HepG2 (cell line): ENCODE measurements around the gene SETD1B. TPM values are rescaled to one million over a fixed set of nuclear protein-coding genes. Genes with fewer than 3 reads are reported as not detected.

ENCODE experiments used
- ATAC-seq: fragments of 200-7000 bp; cut with Tn5 transposase; 3 replicates; pipeline ENCODE4 v1.9.1; 2020; ENCODE audit warnings: mild to moderate bottlenecking, moderate library complexity
- BruUV-seq: library from RNA; stranded (reverse); fragments of 400-500 nt; replicated peaks from 2 replicates; lab custom pipeline; 2021; lab: Mats Ljungman, UMichigan
- CTCF ChIA-PET: fragments of 300-600 bp; formaldehyde crosslinking; extraction: SDS; loops from one replicate; lab custom pipeline; 2021; ENCODE audit warnings: low total read pairs, inconsistent platforms, low intra/inter-chr PET ratio; lab: Yijun Ruan, JAX
- POLR2A ChIA-PET: fragments of 350-600 bp; sonication (Branson Sonifier 250); formaldehyde crosslinking; loops from one replicate; lab custom pipeline; 2020; ENCODE audit warnings: antibody characterized with exemption, inconsistent platforms; lab: Yijun Ruan, JAX
- DNase-seq: peaks from one replicate; pipeline ENCODE4 v3.0.0-alpha.2; 2015; ENCODE audit warnings: low spot score
- FAIRE-seq: peaks from 3 replicates; lab custom pipeline; 2011; peaks lifted over from hg19 to GRCh38; lab: Jason Lieb, UNC
- H2AFZ ChIP-seq: one replicate; pipeline ENCODE4 v1.6.1; 2011; ENCODE audit warnings: low read length, inconsistent platforms
- H3K27ac ChIP-seq: fragments of 300-600 bp; 3 replicates; pipeline ENCODE4 v1.8.0; 2011; ENCODE audit warnings: mixed run types, mild to moderate bottlenecking, mixed read lengths, low read length, inconsistent platforms; ENCODE audit not compliant: insufficient read depth; ENCODE audit errors: extremely low read length
- H3K27me3 ChIP-seq, 2 experiments: fragments of 200-600 bp in 1 of 2; 2 replicates in 1 of 2; 3 replicates in 1 of 2; pipeline versions ENCODE4 v1.6.0 to v1.8.0; 2011; ENCODE audit warnings: low read length in 2 of 2, mild to moderate bottlenecking in 2 of 2, moderate library complexity in 2 of 2, inconsistent platforms in 1 of 2; ENCODE audit not compliant: insufficient read depth in 2 of 2, control insufficient read depth in 1 of 2
- H3K36me3 ChIP-seq, 2 experiments: fragments of 200-600 bp in 1 of 2; replicated peaks in 1 of 2; 2 replicates in 1 of 2; 3 replicates in 1 of 2; pipeline versions ENCODE4 v1.5.1 to v1.8.0; 2011; ENCODE audit warnings: low read length in 2 of 2, inconsistent platforms in 1 of 2; ENCODE audit not compliant: insufficient read depth in 2 of 2, control insufficient read depth in 1 of 2
- H3K4me1 ChIP-seq: 2 replicates; pipeline ENCODE4 v1.5.1; 2012; ENCODE audit warnings: low read length, inconsistent platforms; ENCODE audit not compliant: insufficient read depth
- H3K4me2 ChIP-seq: 2 replicates; pipeline ENCODE4 v1.6.0; 2011; ENCODE audit warnings: low read depth, low read length, inconsistent platforms
- H3K4me3 ChIP-seq, 3 experiments: fragments of 200-600 bp in 1 of 3; sonication (generic), shearing (Covaris generic) in 1 of 3; replicated peaks in 1 of 3; 2 replicates each; pipeline ENCODE4 v1.5.1; 2011 to 2016; ENCODE audit warnings: low read length in 3 of 3, inconsistent platforms in 2 of 3, low read depth in 2 of 3, mild to moderate bottlenecking in 2 of 3, control low read depth in 1 of 3, mixed read lengths in 1 of 3; ENCODE audit not compliant: insufficient read depth in 1 of 3
- H3K79me2 ChIP-seq: one replicate; pipeline ENCODE4 v1.6.1; 2011; ENCODE audit warnings: low read length, inconsistent platforms; ENCODE audit not compliant: insufficient read depth
- H3K9ac ChIP-seq: 2 replicates; pipeline ENCODE4 v1.6.0; 2011; ENCODE audit warnings: mild to moderate bottlenecking, low read depth, low read length, inconsistent platforms; ENCODE audit not compliant: insufficient read depth
- H3K9me3 ChIP-seq: 2 replicates; pipeline ENCODE4 v1.5.1; 2012; ENCODE audit warnings: mild to moderate bottlenecking, low read length
- H4K20me1 ChIP-seq: 2 replicates; pipeline ENCODE4 v1.6.0; 2011; ENCODE audit warnings: inconsistent platforms, mild to moderate bottlenecking, low read length, moderate library complexity; ENCODE audit not compliant: insufficient read depth
- GATAD2A ChIP-seq: IDR thresholded peaks from 2 replicates; pipeline ENCODE4 v1.6.1; 2016
- HHEX ChIP-seq: IDR thresholded peaks from 2 replicates; pipeline ENCODE4 v1.6.1; 2016; ENCODE audit warnings: control low read depth
- IRF1 ChIP-seq: sonication (generic); formaldehyde crosslinking; IDR thresholded peaks from 2 replicates; pipeline ENCODE4 v1.4.0; 2020; ENCODE audit warnings: low read depth, mild to moderate bottlenecking, missing genetic modification reagents
- SNAPC4 ChIP-seq: sonication (generic); formaldehyde crosslinking; IDR thresholded peaks from 2 replicates; pipeline ENCODE4 v1.4.0; 2020; ENCODE audit warnings: mild to moderate bottlenecking, missing genetic modification reagents
- SP5 ChIP-seq: IDR thresholded peaks from 2 replicates; pipeline ENCODE4 v1.6.1; 2016; ENCODE audit warnings: low read depth, borderline replicate concordance
- SUZ12 ChIP-seq: fragments of 150-350 bp; IDR thresholded peaks from 2 replicates; pipeline ENCODE4 v1.6.1; 2014; ENCODE audit warnings: low read depth, low read length
- U2AF2 ChIP-seq: fragments of 200-400 bp; formaldehyde crosslinking; IDR thresholded peaks from 2 replicates; pipeline ENCODE4 v1.6.1; 2017; ENCODE audit warnings: low read depth, mild to moderate bottlenecking, low read length
- ZBTB1 ChIP-seq: sonication (generic); formaldehyde crosslinking; IDR thresholded peaks from 2 replicates; pipeline ENCODE4 v1.4.0; 2020; ENCODE audit warnings: missing genetic modification reagents, borderline replicate concordance
- ZNF687 ChIP-seq: sonication (generic); formaldehyde crosslinking; IDR thresholded peaks from 2 replicates; pipeline ENCODE4 v1.5.1; 2020; ENCODE audit warnings: mild to moderate bottlenecking, missing genetic modification reagents, moderate library complexity
- ZNF775 ChIP-seq: sonication (generic); formaldehyde crosslinking; IDR thresholded peaks from 2 replicates; pipeline ENCODE4 v1.4.0; 2020; ENCODE audit warnings: missing genetic modification reagents, mild to moderate bottlenecking, moderate library complexity, borderline replicate concordance
- WGBS: methylation state at CpG from one replicate; pipeline ENCODE4 v1.1.6; 2017; ENCODE audit warnings: low lambda C conversion rate; 5-methylcytosine and 5-hydroxymethylcytosine counted together
- in situ Hi-C: cut with HindIII; loops from 2 replicates; pipeline ENCODE4 v1.10.0; 2017; ENCODE audit warnings: low pct_unique_long_range_greater_than_20kb; ENCODE audit not compliant: extremely low pct_ligation_motif_present
- intact Hi-C: fragments of 100-400 bp; cut with micrococcal nuclease; formaldehyde crosslinking; loops from one replicate; pipeline ENCODE4 v1.10.0; 2022; ENCODE audit not compliant: unreplicated experiment
- polyA plus RNA-seq, 8 experiments: library from polyadenylated mRNA; depleted of rRNA in 3 of 8; stranded (reverse) in 7 of 8; unstranded in 1 of 8; fragments of >200 nt; fragmentation: Illumina TruSeq in 4 of 8; extraction: Trizol in 4 of 8; gene quantifications; 2 replicates each; pipeline versions ENCODE4 v1.2.1 to v1.2.3, GENCODE V29; 2011 to 2016; ENCODE audit warnings: low read depth in 4 of 8, missing spikeins in 1 of 8, mixed read lengths in 1 of 8; ENCODE audit not compliant: insufficient read depth in 1 of 8
- total RNA-seq, 5 experiments: library from RNA; depleted of rRNA; stranded (reverse); fragments of >200 nt; fragmentation: Illumina TruSeq; extraction: Trizol; gene quantifications; 2 replicates each; pipeline ENCODE4 v1.2.3, GENCODE V29; 2016; ENCODE audit warnings: low read depth in 1 of 5
- TF ChIP-seq, protein P1 (sequence below): sonication (generic); formaldehyde crosslinking; conservative IDR thresholded peaks from 2 replicates; pipeline ENCODE4 v1.4.0; 2020; ENCODE audit warnings: missing genetic modification reagents

Gene SETD1B
- total and polyA plus RNA-seq, 2 of the 13 experiments (the other 11 are each of a cell fraction or from before 2014, with no cell fraction given), result 1.1 to 1.4 TPM

GRCh38 chr12:121787063-121788025, 16.5 kb upstream of the SETD1B start:
- ChIA-PET CTCF (no interaction called here), POLR2A (interaction anchor here (0.9 to 1.0 kb wide), 2 partner anchors 13 to 38 kb away, joined by 3 to 5 read pairs; no protein-coding TSS in a partner anchor)
- Histone ChIP-seq H3K79me2 (peaks cover 30% of the 10 kb centered on the region), H3K9me3 (no peaks in the 10 kb centered on the region), H3K27ac (no peak overlapping the region), H3K36me3 (peaks cover 0 to 3% of the 10 kb centered on the region in 2 experiments; a peak in 2 of 5 replicates), H3K27me3 (no peaks in the 10 kb centered on the region; a peak in 1 of 5 replicates), H4K20me1 (peaks cover 14% of the 10 kb centered on the region; the same call in 1 of the 2 replicates), H2AFZ (no peak overlapping the region), H3K4me3 (no peak overlapping the region), H3K4me1 (peaks cover 82% of the 10 kb centered on the region), H3K4me2 (no peak overlapping the region), H3K9ac (no peak overlapping the region)
- WGBS, result 81% methylated on average over 16 of the region's 17 CpGs
- no peak for FAIRE-seq
- no peak for ATAC-seq
- DNase-seq, result no peak
- intact Hi-C loops, result no loop called here
- BruUV-seq, result no TSS peak
- in situ Hi-C loops, result no loop called here
- TF ChIP-seq ZNF687 (no peak), HHEX (CRISPR knock-in tag) (no peak), GATAD2A (CRISPR knock-in tag) (peak; percentile 24; the same call in 1 of the 2 replicates), ZNF775 (CRISPR knock-in tag) (no peak), ZBTB1 (CRISPR knock-in tag) (no peak), SUZ12 (no peak), SNAPC4 (CRISPR knock-in tag) (no peak), U2AF2 (no peak), SP5 (CRISPR knock-in tag) (no peak), IRF1 (CRISPR knock-in tag) (no peak)
- TF ChIP-seq, protein P1, sequence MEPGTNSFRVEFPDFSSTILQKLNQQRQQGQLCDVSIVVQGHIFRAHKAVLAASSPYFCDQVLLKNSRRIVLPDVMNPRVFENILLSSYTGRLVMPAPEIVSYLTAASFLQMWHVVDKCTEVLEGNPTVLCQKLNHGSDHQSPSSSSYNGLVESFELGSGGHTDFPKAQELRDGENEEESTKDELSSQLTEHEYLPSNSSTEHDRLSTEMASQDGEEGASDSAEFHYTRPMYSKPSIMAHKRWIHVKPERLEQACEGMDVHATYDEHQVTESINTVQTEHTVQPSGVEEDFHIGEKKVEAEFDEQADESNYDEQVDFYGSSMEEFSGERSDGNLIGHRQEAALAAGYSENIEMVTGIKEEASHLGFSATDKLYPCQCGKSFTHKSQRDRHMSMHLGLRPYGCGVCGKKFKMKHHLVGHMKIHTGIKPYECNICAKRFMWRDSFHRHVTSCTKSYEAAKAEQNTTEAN (CRISPR knock-in tag), result no peak
